ENCODE data around the gene MYO18B. TPM values are rescaled to one million over a fixed set of nuclear protein-coding genes. Genes with fewer than 3 reads are reported as not detected.

MYO18B gene
- total RNA-seq, 1 donor, result under 0.01 TPM

- TF ChIP-seq CTCF (IDR thresholded peaks at IDR 0.05; ENCODE audit: insufficient read depth, low read depth, low read length), result no peak
- no peak for DNase-seq (ENCODE audit: low read depth)
- H3K4me3 ChIP-seq (ENCODE audit: low read depth, low read length), result no peak overlapping the region
These were observed 37.4 kb downstream of the MYO18B start for GRCh38 chr22:25779426-25779825.

- DNase-seq (ENCODE audit: low read depth), result no peak
- no peak overlapping the region for H3K4me3 ChIP-seq (ENCODE audit: low read depth, low read length)
- TF ChIP-seq CTCF (IDR thresholded peaks at IDR 0.05; ENCODE audit: insufficient read depth, low read depth, low read length), result no peak
These were observed 37.9 kb downstream of the MYO18B start for GRCh38 chr22:25779890-25780289.

GRCh38 chr22:25780673-25781072, 38.7 kb downstream of the MYO18B start:
- DNase-seq (ENCODE audit: low read depth), result peak; percentile 88
- no peak for TF ChIP-seq CTCF (IDR thresholded peaks at IDR 0.05; ENCODE audit: insufficient read depth, low read depth, low read length)
- no peak overlapping the region for H3K4me3 ChIP-seq (ENCODE audit: low read depth, low read length)

- DNase-seq (ENCODE audit: low read depth), result no peak
- no peak overlapping the region for H3K4me3 ChIP-seq (ENCODE audit: low read depth, low read length)
- TF ChIP-seq CTCF (IDR thresholded peaks at IDR 0.05; ENCODE audit: insufficient read depth, low read depth, low read length), result no peak
These were observed 39.8 kb downstream of the MYO18B start for GRCh38 chr22:25781801-25782200.

- no peak for TF ChIP-seq CTCF (IDR thresholded peaks at IDR 0.05; ENCODE audit: insufficient read depth, low read depth, low read length)
- no peak for DNase-seq (ENCODE audit: low read depth)
These were observed 40.8 kb downstream of the MYO18B start for GRCh38 chr22:25782831-25783230.

GRCh38 chr22:25783856-25784255, 41.9 kb downstream of the MYO18B start:
- H3K4me3 ChIP-seq (ENCODE audit: low read depth, low read length), result no peak overlapping the region
- TF ChIP-seq CTCF (IDR thresholded peaks at IDR 0.05; ENCODE audit: insufficient read depth, low read depth, low read length), result no peak
- no peak for DNase-seq (ENCODE audit: low read depth)

More at GRCh38 chr22:25782831-25783230, 40.8 kb downstream of the MYO18B start:
- H3K4me3 ChIP-seq (ENCODE audit: low read depth, low read length), result no peak overlapping the region

- no peak for TF ChIP-seq CTCF (IDR thresholded peaks at IDR 0.05; ENCODE audit: insufficient read depth, low read depth, low read length)
- DNase-seq (ENCODE audit: low read depth), result no peak
- no peak overlapping the region for H3K4me3 ChIP-seq (ENCODE audit: low read depth, low read length)
These were observed 44.2 kb downstream of the MYO18B start for GRCh38 chr22:25786165-25786564.
